ENCODE measurements around the gene FOXI1.

FOXI1 gene

GRCh38 chr5:170143091-170143490 is 37.4 kb downstream of the FOXI1 start:
- no peak overlapping the region for H3K4me2 ChIP-seq (ENCODE audit: low read depth, low read length, poor library complexity, severe bottlenecking)
- no peaks in the 10 kb centered on the region for H3K36me3 ChIP-seq (ENCODE audit: insufficient read depth, low read length)
- no peak overlapping the region for H3K9ac ChIP-seq (ENCODE audit: low read depth, low read length, poor library complexity, severe bottlenecking)
- H3K9me2 ChIP-seq (replicated peaks; ENCODE audit: low read depth, low read length), result no peaks in the 10 kb centered on the region
- H3K9me3 ChIP-seq (ENCODE audit: insufficient read depth, low read depth, low read length), result no peaks in the 10 kb centered on the region
- H3K27me3 ChIP-seq (ENCODE audit: insufficient read depth, low read length, poor library complexity, severe bottlenecking), result no peaks in the 10 kb centered on the region
- no peaks in the 10 kb centered on the region for H3F3A ChIP-seq (ENCODE audit: low read depth)
- no peak for TF ChIP-seq EZH2phosphoT487 (IDR thresholded peaks at IDR 0.05; ENCODE audit: borderline replicate concordance)
- TF ChIP-seq, protein P1, sequence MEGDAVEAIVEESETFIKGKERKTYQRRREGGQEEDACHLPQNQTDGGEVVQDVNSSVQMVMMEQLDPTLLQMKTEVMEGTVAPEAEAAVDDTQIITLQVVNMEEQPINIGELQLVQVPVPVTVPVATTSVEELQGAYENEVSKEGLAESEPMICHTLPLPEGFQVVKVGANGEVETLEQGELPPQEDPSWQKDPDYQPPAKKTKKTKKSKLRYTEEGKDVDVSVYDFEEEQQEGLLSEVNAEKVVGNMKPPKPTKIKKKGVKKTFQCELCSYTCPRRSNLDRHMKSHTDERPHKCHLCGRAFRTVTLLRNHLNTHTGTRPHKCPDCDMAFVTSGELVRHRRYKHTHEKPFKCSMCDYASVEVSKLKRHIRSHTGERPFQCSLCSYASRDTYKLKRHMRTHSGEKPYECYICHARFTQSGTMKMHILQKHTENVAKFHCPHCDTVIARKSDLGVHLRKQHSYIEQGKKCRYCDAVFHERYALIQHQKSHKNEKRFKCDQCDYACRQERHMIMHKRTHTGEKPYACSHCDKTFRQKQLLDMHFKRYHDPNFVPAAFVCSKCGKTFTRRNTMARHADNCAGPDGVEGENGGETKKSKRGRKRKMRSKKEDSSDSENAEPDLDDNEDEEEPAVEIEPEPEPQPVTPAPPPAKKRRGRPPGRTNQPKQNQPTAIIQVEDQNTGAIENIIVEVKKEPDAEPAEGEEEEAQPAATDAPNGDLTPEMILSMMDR (conservative IDR thresholded peaks at IDR 0.05; ENCODE audit: low read length), result no peak
- no peaks in the 10 kb centered on the region for H3K79me2 ChIP-seq (ENCODE audit: insufficient read depth, low read length)
- no peak overlapping the region for H3K4me3 ChIP-seq (ENCODE audit: low read length, poor library complexity, severe bottlenecking)
- H4K20me1 ChIP-seq (ENCODE audit: insufficient read depth, low read length, poor library complexity, severe bottlenecking), result no peaks in the 10 kb centered on the region
- H3K4me1 ChIP-seq (ENCODE audit: insufficient read depth, low read length, poor library complexity, severe bottlenecking), result no peaks in the 10 kb centered on the region
- H2AFZ ChIP-seq (ENCODE audit: low read length), result no peak overlapping the region

DNA sequence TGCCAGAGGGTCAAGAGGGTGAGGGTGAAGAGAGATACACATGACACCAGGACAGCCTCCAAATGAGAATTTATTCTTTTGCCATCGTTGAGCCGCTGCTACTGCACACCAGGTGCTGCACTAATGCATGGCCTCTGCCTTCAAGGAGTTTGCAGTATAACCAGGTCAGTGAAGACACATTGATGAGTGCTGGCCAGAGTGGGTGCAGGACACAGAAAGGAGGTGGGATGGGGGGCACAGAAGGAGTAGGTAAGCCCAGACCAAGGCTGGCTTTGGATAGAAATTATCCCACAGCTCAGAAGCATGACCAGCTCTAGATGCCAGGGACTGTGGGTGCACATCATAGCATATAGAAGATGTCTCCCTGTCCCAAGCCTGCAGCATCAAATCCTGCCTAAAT is 38.0 kb downstream of the FOXI1 start:
- Histone ChIP-seq H3K36me3 (ENCODE audit: insufficient read depth, low read length) (no peaks in the 10 kb centered on the region), H3K27me3 (ENCODE audit: insufficient read depth, low read length, poor library complexity, severe bottlenecking) (no peaks in the 10 kb centered on the region), H4K20me1 (ENCODE audit: insufficient read depth, low read length, poor library complexity, severe bottlenecking) (no peaks in the 10 kb centered on the region), H3K9me2 (replicated peaks; ENCODE audit: low read depth, low read length) (no peaks in the 10 kb centered on the region), H3K9me3 (ENCODE audit: insufficient read depth, low read depth, low read length) (no peaks in the 10 kb centered on the region), H3F3A (ENCODE audit: low read depth) (no peaks in the 10 kb centered on the region), H3K4me1 (ENCODE audit: insufficient read depth, low read length, poor library complexity, severe bottlenecking) (no peaks in the 10 kb centered on the region), H2AFZ (ENCODE audit: low read length) (no peak overlapping the region), H3K4me2 (ENCODE audit: low read depth, low read length, poor library complexity, severe bottlenecking) (no peak overlapping the region), H3K9ac (ENCODE audit: low read depth, low read length, poor library complexity, severe bottlenecking) (no peak overlapping the region), H3K79me2 (ENCODE audit: insufficient read depth, low read length) (no peaks in the 10 kb centered on the region), H3K4me3 (ENCODE audit: low read length, poor library complexity, severe bottlenecking) (no peak overlapping the region)
- TF ChIP-seq, protein P1 (conservative IDR thresholded peaks at IDR 0.05; ENCODE audit: low read length), result no peak
- TF ChIP-seq EZH2phosphoT487 (IDR thresholded peaks at IDR 0.05; ENCODE audit: borderline replicate concordance), result no peak

- H3F3A ChIP-seq (ENCODE audit: low read depth), result no peaks in the 10 kb centered on the region
- no peak overlapping the region for H3K9ac ChIP-seq (ENCODE audit: low read depth, low read length, poor library complexity, severe bottlenecking)
- no peaks in the 10 kb centered on the region for H3K9me3 ChIP-seq (ENCODE audit: insufficient read depth, low read depth, low read length)
- H3K4me1 ChIP-seq (ENCODE audit: insufficient read depth, low read length, poor library complexity, severe bottlenecking), result no peaks in the 10 kb centered on the region
- TF ChIP-seq, protein P1 (conservative IDR thresholded peaks at IDR 0.05; ENCODE audit: low read length), result no peak
- TF ChIP-seq EZH2phosphoT487 (IDR thresholded peaks at IDR 0.05; ENCODE audit: borderline replicate concordance), result no peak
- no peaks in the 10 kb centered on the region for H3K9me2 ChIP-seq (replicated peaks; ENCODE audit: low read depth, low read length)
- no peaks in the 10 kb centered on the region for H3K27me3 ChIP-seq (ENCODE audit: insufficient read depth, low read length, poor library complexity, severe bottlenecking)
- no peak overlapping the region for H2AFZ ChIP-seq (ENCODE audit: low read length)
- H4K20me1 ChIP-seq (ENCODE audit: insufficient read depth, low read length, poor library complexity, severe bottlenecking), result no peaks in the 10 kb centered on the region
- H3K4me2 ChIP-seq (ENCODE audit: low read depth, low read length, poor library complexity, severe bottlenecking), result no peak overlapping the region
- H3K79me2 ChIP-seq (ENCODE audit: insufficient read depth, low read length), result no peaks in the 10 kb centered on the region
- H3K36me3 ChIP-seq (ENCODE audit: insufficient read depth, low read length), result no peaks in the 10 kb centered on the region
- H3K4me3 ChIP-seq (ENCODE audit: low read length, poor library complexity, severe bottlenecking), result no peak overlapping the region
Measured at GRCh38 chr5:170144286-170145023, 38.8 kb downstream of the FOXI1 start.
